Pancreas (tissue), 10 donors: ENCODE measurements around the gene SLCO3A1. TPM values are rescaled to one million over a fixed set of nuclear protein-coding genes. Genes with fewer than 3 reads are reported as not detected.

Experiments used
- ATAC-seq, 4 donors: fragments of 200-7000 bp; cut with Tn5 transposase; one replicate each; pipeline versions ENCODE4 v1.8.0 to v1.9.1; 2020; ENCODE audit warnings: mild to moderate bottlenecking in 4 of 4, moderate library complexity in 4 of 4
- DNase-seq, 6 donors: peaks; one replicate each; pipeline ENCODE4 v3.0.0-alpha.2; 2020
- FAIRE-seq: peaks from 2 replicates; lab custom pipeline; 2012; peaks lifted over from hg19 to GRCh38; lab: Jason Lieb, UNC
- H3K27ac ChIP-seq, 4 donors: fragments of 200-600 bp; sonication (generic); 1 replicate in 3 of 4; 2 replicates in 1 of 4; pipeline versions ENCODE4 v1.5.0 to v1.8.0; 2020
- H3K27me3 ChIP-seq, 4 donors: fragments of 200-600 bp; one replicate each; pipeline ENCODE4 v1.8.0; 2021
- H3K36me3 ChIP-seq, 3 donors: fragments of 200-600 bp; sonication (generic) in 1 of 3; one replicate each; pipeline versions ENCODE4 v1.5.0 to v1.8.0; 2020 to 2021
- H3K4me1 ChIP-seq, 3 donors: fragments of 200-600 bp; one replicate each; pipeline ENCODE4 v1.8.0; 2021
- H3K4me3 ChIP-seq, 4 donors: fragments of 200-600 bp; sonication (generic) in 2 of 4; one replicate each; pipeline versions ENCODE4 v1.5.0 to v1.8.0; 2020 to 2021
- H3K9me3 ChIP-seq, 4 donors: fragments of 200-600 bp; one replicate each; pipeline ENCODE4 v1.8.0; 2021
- WGBS, 2 donors: extraction: QIAGEN DNeasy Blood & Tissue Kit; methylation state at CpG; one replicate each; pipeline ENCODE4 v1.1.7; 2013; 5-methylcytosine and 5-hydroxymethylcytosine counted together
- intact Hi-C, 3 donors: fragments of 100-400 bp; cut with DNase I; formaldehyde crosslinking; loops; one replicate each; pipeline versions ENCODE4 v1.11.1 to v1.14.2; 2022
- polyA plus RNA-seq, 2 donors: library from polyadenylated mRNA; stranded (reverse); fragments of 200-250 nt; gene quantifications; one replicate each; pipeline ENCODE4 v1.2.3, GENCODE V29; 2013
- total RNA-seq, 6 donors: library from RNA; stranded (reverse); fragmentation: NEBNext Ultra II Directional in 4 of 6; extraction: Animal tissue kit (Norgen Biotek cat#: 25700) in 4 of 6; gene quantifications; one replicate each; pipeline versions ENCODE4 v1.2.1 to v1.2.4, GENCODE V29; 2021 to 2023
- TF ChIP-seq, protein P1 (sequence below), 4 donors: fragments of 200-600 bp; sonication (generic) in 3 of 4; IDR thresholded peaks; one replicate each; pipeline versions ENCODE4 v1.5.0 to v1.8.0; 2021; ENCODE audit warnings: antibody characterized with exemption in 4 of 4
- donor health status: healthy with polysubstance abuse.
- donor health status: DM: no; HTN: no; CAD: no; lungs with moderate emphysema.
- donor health status: DM: no; HTN: no; CAD: no.
- donor health status: control.
- donor health status: control.
- donor health status: Bipolar disorder and iron deficiency.
- donor health status: DM: yes; HTN: yes; CAD: no.
- donor health status: DM: no; HTN: no; CAD: no.
- donor health status: DM: no; HTN: no; CAD: no.
- donor health status: DM: yes; HTN: yes; CAD: no.

Gene SLCO3A1
- total and polyA plus RNA-seq, 8 donors: 3.4 to 15.5 (median 6.7) TPM

DNA sequence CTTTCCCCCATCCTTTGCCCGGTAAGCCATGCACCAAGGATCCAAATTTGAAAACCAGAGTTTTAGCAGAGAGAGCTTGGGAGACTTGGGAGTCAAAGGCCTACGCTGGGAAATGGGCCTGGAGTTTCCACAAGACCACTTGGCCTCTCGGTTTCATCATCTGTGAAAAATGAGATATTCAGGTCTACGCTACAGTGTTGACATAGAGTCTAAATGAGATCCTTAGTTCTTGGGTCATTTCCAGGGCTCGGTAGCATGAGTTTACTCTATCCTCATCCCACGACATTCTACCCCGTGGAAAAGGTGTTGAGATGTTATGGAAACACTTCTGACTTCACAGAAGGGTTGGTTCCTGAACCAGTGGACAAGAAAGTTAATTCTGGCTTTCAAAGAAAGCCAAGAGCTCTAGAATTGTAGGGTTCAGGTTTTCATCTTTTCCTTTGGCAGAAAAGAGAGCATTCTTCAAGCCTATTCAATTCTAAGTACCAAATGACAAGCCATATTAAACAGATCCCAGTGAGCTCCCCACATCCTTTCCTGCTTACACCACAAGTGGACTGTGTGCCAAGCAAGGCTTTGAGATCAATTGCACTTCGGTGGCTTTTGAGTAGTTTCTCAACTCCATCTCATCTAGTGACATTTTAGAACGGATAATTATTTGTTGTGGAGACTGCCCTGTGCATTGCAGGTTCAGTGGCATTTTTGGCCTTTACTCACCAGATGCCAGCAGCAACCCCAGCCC lies 219.7 kb downstream of the SLCO3A1 start:
- FAIRE-seq: no peak
- WGBS, 2 donors: 69 to 74% methylated on average over 9 of the region's 9 CpGs
- no peak for DNase-seq

DNA sequence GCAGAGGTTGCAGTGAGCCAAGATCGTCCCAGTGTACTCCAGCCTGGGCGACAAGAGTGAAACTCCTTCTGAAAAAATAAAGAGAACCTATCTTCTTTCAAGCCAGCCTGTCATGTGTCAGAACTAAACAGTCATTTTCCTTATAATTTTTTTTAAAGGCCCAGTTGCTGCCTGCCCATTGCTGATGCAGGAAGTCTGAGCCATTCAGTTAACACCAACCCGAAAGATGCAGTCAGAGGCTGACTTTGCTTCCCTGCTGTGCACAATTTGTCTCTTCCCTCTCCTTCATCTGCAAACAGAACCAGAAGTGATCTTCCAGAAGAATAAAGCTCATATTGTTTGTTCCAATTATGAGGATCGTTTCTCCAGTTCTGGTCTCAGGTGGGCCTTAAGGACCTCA lies 220.6 kb downstream of the SLCO3A1 start:
- TF ChIP-seq, protein P1, sequence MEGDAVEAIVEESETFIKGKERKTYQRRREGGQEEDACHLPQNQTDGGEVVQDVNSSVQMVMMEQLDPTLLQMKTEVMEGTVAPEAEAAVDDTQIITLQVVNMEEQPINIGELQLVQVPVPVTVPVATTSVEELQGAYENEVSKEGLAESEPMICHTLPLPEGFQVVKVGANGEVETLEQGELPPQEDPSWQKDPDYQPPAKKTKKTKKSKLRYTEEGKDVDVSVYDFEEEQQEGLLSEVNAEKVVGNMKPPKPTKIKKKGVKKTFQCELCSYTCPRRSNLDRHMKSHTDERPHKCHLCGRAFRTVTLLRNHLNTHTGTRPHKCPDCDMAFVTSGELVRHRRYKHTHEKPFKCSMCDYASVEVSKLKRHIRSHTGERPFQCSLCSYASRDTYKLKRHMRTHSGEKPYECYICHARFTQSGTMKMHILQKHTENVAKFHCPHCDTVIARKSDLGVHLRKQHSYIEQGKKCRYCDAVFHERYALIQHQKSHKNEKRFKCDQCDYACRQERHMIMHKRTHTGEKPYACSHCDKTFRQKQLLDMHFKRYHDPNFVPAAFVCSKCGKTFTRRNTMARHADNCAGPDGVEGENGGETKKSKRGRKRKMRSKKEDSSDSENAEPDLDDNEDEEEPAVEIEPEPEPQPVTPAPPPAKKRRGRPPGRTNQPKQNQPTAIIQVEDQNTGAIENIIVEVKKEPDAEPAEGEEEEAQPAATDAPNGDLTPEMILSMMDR (IDR thresholded peaks at IDR 0.05): no peak
- H3K4me1 ChIP-seq: no peaks in the 10 kb centered on the region
- no peaks in the 10 kb centered on the region for H3K36me3 ChIP-seq
- no peak for DNase-seq
- intact Hi-C loops: loop anchor here in 1 of 3 donors (5.0 to 10.0 kb wide), 2 partner anchors 109 to 217 kb away; no protein-coding TSS in a partner anchor
- H3K9me3 ChIP-seq: no peaks in the 10 kb centered on the region
- H3K27me3 ChIP-seq: no peaks in the 10 kb centered on the region
- no peak for ATAC-seq
- FAIRE-seq: no peak
- no peak overlapping the region for H3K4me3 ChIP-seq
- WGBS, 2 donors: 74 to 77% methylated on average over 4 of the region's 4 CpGs
- H3K27ac ChIP-seq: no peak overlapping the region

More for the DNA sequence above, 219.7 kb downstream of the SLCO3A1 start:
- Histone ChIP-seq H3K4me3 (no peak overlapping the region), H3K36me3 (no peaks in the 10 kb centered on the region), H3K9me3 (no peaks in the 10 kb centered on the region), H3K27me3 (no peaks in the 10 kb centered on the region), H3K4me1 (no peaks in the 10 kb centered on the region), H3K27ac (no peak overlapping the region)
- ATAC-seq: no peak
- intact Hi-C loops: loop anchor here in 1 of 3 donors (5.0 to 10.0 kb wide), 2 partner anchors 108 to 216 kb away; no protein-coding TSS in a partner anchor
- TF ChIP-seq, protein P1 (IDR thresholded peaks at IDR 0.05): no peak

DNA sequence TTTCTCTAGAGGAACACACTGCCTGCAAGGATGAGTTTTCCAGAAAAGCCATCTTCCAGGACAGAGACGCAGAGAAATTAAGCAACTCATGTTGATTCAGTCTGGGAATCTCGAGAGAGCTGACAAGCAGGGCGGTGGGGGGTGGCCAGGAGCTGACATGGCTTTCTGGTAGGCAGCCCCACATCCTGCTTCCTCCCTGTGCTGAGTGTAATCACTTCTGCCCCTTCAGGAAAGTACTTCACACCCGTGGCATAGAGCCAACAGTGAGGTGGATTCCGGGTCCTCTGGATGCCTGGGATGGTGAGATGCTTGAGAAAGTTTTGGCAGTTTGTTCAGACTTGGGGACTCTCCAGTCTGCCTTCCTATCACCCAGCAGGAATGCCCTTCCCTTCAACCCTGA lies 221.1 kb downstream of the SLCO3A1 start:
- no peak overlapping the region for H3K4me3 ChIP-seq
- intact Hi-C loops: loop anchor here in 1 of 3 donors (5.0 to 10.0 kb wide), 2 partner anchors 110 to 217 kb away; no protein-coding TSS in a partner anchor
- no peaks in the 10 kb centered on the region for H3K9me3 ChIP-seq
- 32 to 36% methylated on average over 5 of the region's 5 CpGs for WGBS, 2 donors
- no peak overlapping the region for H3K27ac ChIP-seq
- FAIRE-seq (no peak), DNase-seq (no peak), ATAC-seq (peak in 2 of 4 donors; percentile 31 to 48)
- TF ChIP-seq, protein P1 (IDR thresholded peaks at IDR 0.05): no peak
- no peaks in the 10 kb centered on the region for H3K36me3 ChIP-seq
- no peaks in the 10 kb centered on the region for H3K4me1 ChIP-seq
- no peaks in the 10 kb centered on the region for H3K27me3 ChIP-seq

DNA sequence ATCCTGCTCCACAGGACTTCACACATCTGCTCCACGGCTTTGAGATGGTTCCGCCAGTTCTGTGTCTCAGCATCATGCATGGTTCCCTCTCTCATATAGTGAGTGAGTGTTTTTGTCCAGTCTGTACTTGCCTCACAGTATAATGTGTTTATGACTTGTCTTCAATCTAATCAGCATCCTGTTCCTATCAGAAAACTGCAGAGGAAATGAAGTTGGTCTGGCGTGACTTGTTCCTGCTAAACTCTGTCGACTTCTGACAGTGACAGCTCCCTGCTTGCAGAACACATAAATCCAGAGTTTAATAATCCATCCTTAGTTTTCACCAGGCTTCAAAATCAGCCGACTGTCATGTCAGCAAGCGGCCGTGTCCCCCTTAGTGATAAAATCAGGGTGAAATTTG lies 222.3 kb downstream of the SLCO3A1 start:
- FAIRE-seq: no peak
- Histone ChIP-seq H3K9me3 (no peaks in the 10 kb centered on the region), H3K36me3 (no peaks in the 10 kb centered on the region), H3K4me3 (no peak overlapping the region), H3K27ac (no peak overlapping the region), H3K27me3 (no peaks in the 10 kb centered on the region), H3K4me1 (no peaks in the 10 kb centered on the region)
- TF ChIP-seq, protein P1 (IDR thresholded peaks at IDR 0.05): no peak
- no peak for ATAC-seq
- 55% methylated on average over 7 of the region's 7 CpGs for WGBS, 2 donors
- intact Hi-C loops: loop anchor here in 1 of 3 donors (10.0 kb wide), 1 partner anchor 111 kb away; no protein-coding TSS in a partner anchor
- no peak for DNase-seq

DNA sequence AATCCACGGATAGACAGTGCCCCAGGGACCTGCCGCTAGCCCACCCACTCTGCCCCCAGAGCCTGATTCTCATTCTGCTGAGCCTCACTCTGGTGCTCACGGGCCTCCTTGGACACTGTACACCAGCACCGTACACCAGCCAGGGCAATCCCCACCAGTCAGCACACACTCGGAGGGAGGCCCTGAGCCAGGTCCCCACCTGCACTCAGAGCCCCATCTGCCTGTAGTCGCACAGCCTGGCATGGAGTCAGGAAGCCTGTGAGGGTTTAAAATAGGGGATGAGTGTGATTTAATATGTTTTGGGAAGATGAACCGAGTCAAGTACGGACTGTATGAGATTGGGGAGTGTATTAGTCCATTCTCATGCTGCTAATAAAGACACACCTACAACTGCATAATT lies 223.0 kb downstream of the SLCO3A1 start:
- no peak overlapping the region for H3K27ac ChIP-seq
- no peaks in the 10 kb centered on the region for H3K36me3 ChIP-seq
- FAIRE-seq (no peak), ATAC-seq (no peak), DNase-seq (no peak)
- TF ChIP-seq, protein P1 (IDR thresholded peaks at IDR 0.05): no peak
- H3K9me3 ChIP-seq: no peaks in the 10 kb centered on the region
- WGBS, 2 donors: 60 to 71% methylated on average over 8 of the region's 8 CpGs
- H3K27me3 ChIP-seq: no peaks in the 10 kb centered on the region
- intact Hi-C loops: loop anchor here in 1 of 3 donors (10.0 kb wide), 1 partner anchor 112 kb away; no protein-coding TSS in a partner anchor
- no peaks in the 10 kb centered on the region for H3K4me1 ChIP-seq
- no peak overlapping the region for H3K4me3 ChIP-seq
